CD4-positive, alpha-beta memory T cell (primary cell): ENCODE results near the gene OTUB1. TPM values are rescaled to one million over a fixed set of nuclear protein-coding genes. Genes with fewer than 3 reads are reported as not detected.
A peak's percentile ranks its signal among the peaks of the same experiment; 100 is the strongest.

ENCODE experiments used
- CTCF ChIA-PET: fragments of 350-600 bp; sonication (Branson Sonifier 250); formaldehyde crosslinking; loops from one replicate; lab custom pipeline; 2021; ENCODE audit warnings: inconsistent platforms; ENCODE audit not compliant: partially characterized antibody; lab: Charles Lee
- POLR2A ChIA-PET: fragments of 350-600 bp; sonication (Branson Sonifier 250); formaldehyde crosslinking; loops from one replicate; lab custom pipeline; 2021; ENCODE audit not compliant: partially characterized antibody; lab: Charles Lee
- DNase-seq, 5 donors: peaks; one replicate each; pipeline versions ENCODE4 v3.0.0 to v3.0.0-alpha.2; 2020 to 2022; ENCODE audit warnings: mixed read lengths in 1 of 5
- H3K27ac ChIP-seq: one replicate; pipeline ENCODE4 v1.7.0; 2013; ENCODE audit warnings: low read depth, low read length
- H3K27me3 ChIP-seq: 2 replicates; pipeline ENCODE4 v1.7.0; 2013; ENCODE audit warnings: mild to moderate bottlenecking, low read length, moderate library complexity; ENCODE audit not compliant: insufficient read depth
- H3K36me3 ChIP-seq: 2 replicates; pipeline ENCODE4 v1.7.0; 2013; ENCODE audit warnings: mild to moderate bottlenecking, low read length, moderate library complexity; ENCODE audit not compliant: insufficient read depth
- H3K4me1 ChIP-seq: 2 replicates; pipeline ENCODE4 v1.7.0; 2013; ENCODE audit warnings: mild to moderate bottlenecking, low read length, moderate library complexity; ENCODE audit not compliant: insufficient read depth
- H3K4me3 ChIP-seq, 2 donors: one replicate each; pipeline ENCODE4 v1.7.0; 2013; ENCODE audit warnings: low read length in 2 of 2, mild to moderate bottlenecking in 1 of 2
- H3K9me3 ChIP-seq, 2 donors: one replicate each; pipeline ENCODE4 v1.7.0; 2013; ENCODE audit warnings: low read length in 2 of 2, control low read depth in 1 of 2; ENCODE audit not compliant: control insufficient read depth in 1 of 2
- H3K27ac Mint-ChIP-seq, 7 donors: one replicate each; pipeline ENCODE4 v1.8.0; 2020 to 2021; ENCODE audit warnings: mixed read lengths in 7 of 7, mild to moderate bottlenecking in 6 of 7, inconsistent platforms in 3 of 7, moderate library complexity in 3 of 7
- H3K27me3 Mint-ChIP-seq, 2 donors: one replicate each; pipeline ENCODE4 v1.8.0; 2020 to 2021; ENCODE audit warnings: mixed read lengths in 2 of 2
- H3K36me3 Mint-ChIP-seq, 2 donors: one replicate each; pipeline ENCODE4 v1.8.0; 2020 to 2021; ENCODE audit warnings: mixed read lengths in 2 of 2, inconsistent platforms in 1 of 2, mild to moderate bottlenecking in 1 of 2
- H3K4me1 Mint-ChIP-seq, 4 donors: one replicate each; pipeline ENCODE4 v1.8.0; 2020 to 2021; ENCODE audit warnings: mixed read lengths in 4 of 4, mild to moderate bottlenecking in 1 of 4
- H3K4me3 Mint-ChIP-seq, 8 donors: one replicate each; pipeline ENCODE4 v1.8.0; 2020 to 2021; ENCODE audit warnings: mixed read lengths in 8 of 8, mild to moderate bottlenecking in 7 of 8, moderate library complexity in 6 of 8, inconsistent platforms in 3 of 8
- H3K9me3 Mint-ChIP-seq, 8 donors: one replicate each; pipeline ENCODE4 v1.8.0; 2020 to 2021; ENCODE audit warnings: mixed read lengths in 8 of 8, mild to moderate bottlenecking in 5 of 8, inconsistent platforms in 3 of 8, moderate library complexity in 1 of 8
- intact Hi-C: fragments of 100-400 bp; cut with micrococcal nuclease; formaldehyde crosslinking; loops from one replicate; pipeline ENCODE4 v1.15.1; 2023
- polyA plus RNA-seq, 2 donors: library from polyadenylated mRNA; unstranded; fragments of 300-500 nt; fragmentation: Illumina TruSeq; gene quantifications; one replicate each; pipeline ENCODE4 v1.2.3, GENCODE V29; 2021
- total RNA-seq, 2 experiments: library from RNA; stranded (reverse); gene quantifications; one replicate each; pipeline ENCODE4 v1.2.3, GENCODE V29; 2021

Gene OTUB1
- total and polyA plus RNA-seq, 4 experiments from 2014 or later = 72.9 to 171 (median 102) TPM

GRCh38 chr11:63941901-63942300 is 44.3 kb upstream of the OTUB1 start:
- H3K4me3 Mint-ChIP-seq = no peak overlapping the region
- no peak overlapping the region for H3K4me3 ChIP-seq
- H3K4me1 ChIP-seq = peaks cover 22% of the 10 kb centered on the region
- peak overlapping the region in 2 of 7 donors; percentile 45 to 70 for H3K27ac Mint-ChIP-seq
- no peaks in the 10 kb centered on the region for H3K9me3 ChIP-seq
- H3K27me3 ChIP-seq = no peaks in the 10 kb centered on the region
- CTCF ChIA-PET = interaction anchor here (13.9 kb wide), 1 partner anchor 107 kb away, joined by 337 read pairs; the partner anchor contains the start of gene MARK2
- no peaks in the 10 kb centered on the region for H3K27me3 Mint-ChIP-seq
- DNase-seq = no peak
- H3K4me1 Mint-ChIP-seq = peaks cover 21 to 27% (median 26%) of the 10 kb centered on the region in 4 donors
- H3K36me3 ChIP-seq = no peaks in the 10 kb centered on the region
- peaks cover 0 to 3% (median 0%) of the 10 kb centered on the region in 8 donors for H3K9me3 Mint-ChIP-seq
- peaks cover 0 to 8% of the 10 kb centered on the region in 2 donors for H3K36me3 Mint-ChIP-seq
- POLR2A ChIA-PET = interaction anchor here (0.9 kb wide), 1 partner anchor 75 kb away, joined by 3 read pairs; no protein-coding TSS in a partner anchor
- intact Hi-C loops = no loop called here
- no peak overlapping the region for H3K27ac ChIP-seq

GRCh38 chr11:63942803-63943202 is 43.4 kb upstream of the OTUB1 start:
- Histone ChIP-seq H3K36me3 (no peaks in the 10 kb centered on the region), H3K9me3 (no peaks in the 10 kb centered on the region), H3K27me3 (no peaks in the 10 kb centered on the region), H3K4me1 (peaks cover 20% of the 10 kb centered on the region), H3K4me3 (no peak overlapping the region), H3K27ac (no peak overlapping the region)
- Mint-ChIP-seq H3K36me3 (peaks cover 0 to 9% of the 10 kb centered on the region in 2 donors), H3K27me3 (no peaks in the 10 kb centered on the region), H3K27ac (no peak overlapping the region), H3K9me3 (peaks cover 0 to 3% (median 0%) of the 10 kb centered on the region in 8 donors), H3K4me1 (peaks cover 21 to 25% (median 23%) of the 10 kb centered on the region in 4 donors), H3K4me3 (no peak overlapping the region)
- no peak for DNase-seq
- intact Hi-C loops = no loop called here
- ChIA-PET POLR2A (interaction anchor here (0.9 kb wide), 1 partner anchor 75 kb away, joined by 3 read pairs; no protein-coding TSS in a partner anchor), CTCF (interaction anchor here (0.5 to 13.9 kb wide), 3 partner anchors 12 to 230 kb away, joined by 3 to 337 read pairs (median 4); partner anchors contain the start of gene MARK2)

- intact Hi-C loops = loop anchor here (1.0 to 5.0 kb wide), 3 partner anchors 38 to 178 kb away; no protein-coding TSS in a partner anchor
- Mint-ChIP-seq H3K4me1 (peaks cover 8 to 18% (median 12%) of the 10 kb centered on the region in 4 donors), H3K27ac (peak overlapping the region in 1 of 7 donors; percentile 48), H3K4me3 (no peak overlapping the region), H3K36me3 (peaks cover 0 to 9% of the 10 kb centered on the region in 2 donors), H3K9me3 (no peaks in the 10 kb centered on the region), H3K27me3 (no peaks in the 10 kb centered on the region)
- Histone ChIP-seq H3K4me3 (no peak overlapping the region), H3K27ac (no peak overlapping the region), H3K9me3 (no peaks in the 10 kb centered on the region), H3K4me1 (peaks cover 6% of the 10 kb centered on the region), H3K27me3 (no peaks in the 10 kb centered on the region), H3K36me3 (no peaks in the 10 kb centered on the region)
- CTCF ChIA-PET = interaction anchor here (0.8 to 13.9 kb wide), 22 partner anchors 11 to 179 kb away, joined by 3 to 337 read pairs (median 5); partner anchors contain the start of genes MARK2, RCOR2 and ZFTA
- POLR2A ChIA-PET = interaction anchor here (0.6 to 3.0 kb wide), 4 partner anchors 61 to 128 kb away, joined by 3 to 43 read pairs (median 3); partner anchors contain the start of gene MARK2
- DNase-seq = no peak
Measured at GRCh38 chr11:63944987-63945386, 41.3 kb upstream of the OTUB1 start.

GRCh38 chr11:63945477-63946163 is 40.6 kb upstream of the OTUB1 start:
- Mint-ChIP-seq H3K4me1 (peaks cover 4 to 14% (median 8%) of the 10 kb centered on the region in 4 donors), H3K27ac (peak overlapping the region in 1 of 7 donors; percentile 30), H3K27me3 (no peaks in the 10 kb centered on the region), H3K4me3 (no peak overlapping the region), H3K36me3 (peaks cover 0 to 9% of the 10 kb centered on the region in 2 donors), H3K9me3 (no peaks in the 10 kb centered on the region)
- CTCF ChIA-PET = interaction anchor here (0.6 to 13.9 kb wide), 30 partner anchors 9 to 308 kb away, joined by 3 to 337 read pairs (median 4); partner anchors contain the start of genes MARK2, RCOR2 and ZFTA
- intact Hi-C loops = loop anchor here (1.0 to 5.0 kb wide), 3 partner anchors 38 to 178 kb away; no protein-coding TSS in a partner anchor
- no peak overlapping the region for H3K27ac ChIP-seq
- H3K27me3 ChIP-seq = no peaks in the 10 kb centered on the region
- POLR2A ChIA-PET = interaction anchor here (0.8 to 3.0 kb wide), 9 partner anchors 29 to 178 kb away, joined by 3 to 43 read pairs (median 3); partner anchors contain the start of genes COX8A, MARK2, OTUB1 and ZFTA
- H3K9me3 ChIP-seq = no peaks in the 10 kb centered on the region
- H3K4me1 ChIP-seq = peaks cover under 1% of the 10 kb centered on the region
- no peaks in the 10 kb centered on the region for H3K36me3 ChIP-seq
- H3K4me3 ChIP-seq = no peak overlapping the region
- peak; percentile 45 to 53 (median 49) for DNase-seq

GRCh38 chr11:63951779-63952536 is 34.3 kb upstream of the OTUB1 start:
- no peak overlapping the region for H3K4me3 ChIP-seq
- H3K36me3 Mint-ChIP-seq = peaks cover 17 to 21% of the 10 kb centered on the region in 2 donors
- H3K4me1 Mint-ChIP-seq = peaks cover 17 to 31% (median 23%) of the 10 kb centered on the region in 4 donors
- CTCF ChIA-PET = interaction anchor here (0.6 to 13.9 kb wide), 5 partner anchors 8 to 282 kb away, joined by 3 to 337 read pairs (median 3); partner anchors contain the start of gene MARK2
- H3K9me3 Mint-ChIP-seq = no peaks in the 10 kb centered on the region
- no peaks in the 10 kb centered on the region for H3K27me3 Mint-ChIP-seq
- H3K9me3 ChIP-seq = no peaks in the 10 kb centered on the region
- peak overlapping the region; percentile 46 for H3K27ac ChIP-seq
- DNase-seq = peak in 1 of 5 donors; percentile 41
- peak overlapping the region; percentile 0 to 87 (median 65) for H3K27ac Mint-ChIP-seq
- H3K36me3 ChIP-seq = peaks cover 25% of the 10 kb centered on the region
- peaks cover 25% of the 10 kb centered on the region for H3K4me1 ChIP-seq
- no peaks in the 10 kb centered on the region for H3K27me3 ChIP-seq
- POLR2A ChIA-PET = no interaction called here
- H3K4me3 Mint-ChIP-seq = peak overlapping the region in 7 of 8 donors; percentile 10 to 78 (median 54)
- intact Hi-C loops = no loop called here

GRCh38 chr11:63952570-63952969 is 33.7 kb upstream of the OTUB1 start:
- H3K27me3 ChIP-seq = no peaks in the 10 kb centered on the region
- H3K4me1 Mint-ChIP-seq = peaks cover 17 to 31% (median 23%) of the 10 kb centered on the region in 4 donors

More at GRCh38 chr11:63952570-63952969, 33.7 kb upstream of the OTUB1 start:
- peaks cover 25% of the 10 kb centered on the region for H3K4me1 ChIP-seq
- peaks cover 25% of the 10 kb centered on the region for H3K36me3 ChIP-seq
- peak overlapping the region in 6 of 8 donors; percentile 10 to 78 (median 48) for H3K4me3 Mint-ChIP-seq
- H3K27ac ChIP-seq = peak overlapping the region; percentile 46
- no peaks in the 10 kb centered on the region for H3K9me3 ChIP-seq
- H3K27ac Mint-ChIP-seq = peak overlapping the region in 5 of 7 donors; percentile 0 to 87 (median 76)
- no peaks in the 10 kb centered on the region for H3K27me3 Mint-ChIP-seq
- no peak overlapping the region for H3K4me3 ChIP-seq
- ChIA-PET CTCF (interaction anchor here (0.6 to 13.9 kb wide), 5 partner anchors 9 to 283 kb away, joined by 3 to 337 read pairs (median 3); partner anchors contain the start of gene MARK2), POLR2A (no interaction called here)
- no peaks in the 10 kb centered on the region for H3K9me3 Mint-ChIP-seq
- peaks cover 17 to 20% of the 10 kb centered on the region in 2 donors for H3K36me3 Mint-ChIP-seq
- no peak for DNase-seq
- intact Hi-C loops = no loop called here
